Neural progenitor cell (in vitro differentiated cells): ENCODE measurements around the gene IL20RB.

Source experiments
- EZH2 ChIP-seq: fragments of 200-600 bp; sonication (generic); IDR thresholded peaks from 2 replicates; pipeline ENCODE4 v1.6.1; 2017; ENCODE audit warnings: antibody characterized with exemption, mild to moderate bottlenecking, moderate library complexity
- EZH2phosphoT487 ChIP-seq: fragments of 200-600 bp; sonication (generic); IDR thresholded peaks from 2 replicates; pipeline ENCODE4 v1.6.1; 2017; ENCODE audit warnings: antibody characterized with exemption
- TF ChIP-seq, protein P1 (sequence below): fragments of 200-600 bp; sonication (generic); IDR thresholded peaks from 2 replicates; pipeline ENCODE4 v1.5.1; 2017; ENCODE audit warnings: antibody characterized with exemption, mild to moderate bottlenecking

DNA sequence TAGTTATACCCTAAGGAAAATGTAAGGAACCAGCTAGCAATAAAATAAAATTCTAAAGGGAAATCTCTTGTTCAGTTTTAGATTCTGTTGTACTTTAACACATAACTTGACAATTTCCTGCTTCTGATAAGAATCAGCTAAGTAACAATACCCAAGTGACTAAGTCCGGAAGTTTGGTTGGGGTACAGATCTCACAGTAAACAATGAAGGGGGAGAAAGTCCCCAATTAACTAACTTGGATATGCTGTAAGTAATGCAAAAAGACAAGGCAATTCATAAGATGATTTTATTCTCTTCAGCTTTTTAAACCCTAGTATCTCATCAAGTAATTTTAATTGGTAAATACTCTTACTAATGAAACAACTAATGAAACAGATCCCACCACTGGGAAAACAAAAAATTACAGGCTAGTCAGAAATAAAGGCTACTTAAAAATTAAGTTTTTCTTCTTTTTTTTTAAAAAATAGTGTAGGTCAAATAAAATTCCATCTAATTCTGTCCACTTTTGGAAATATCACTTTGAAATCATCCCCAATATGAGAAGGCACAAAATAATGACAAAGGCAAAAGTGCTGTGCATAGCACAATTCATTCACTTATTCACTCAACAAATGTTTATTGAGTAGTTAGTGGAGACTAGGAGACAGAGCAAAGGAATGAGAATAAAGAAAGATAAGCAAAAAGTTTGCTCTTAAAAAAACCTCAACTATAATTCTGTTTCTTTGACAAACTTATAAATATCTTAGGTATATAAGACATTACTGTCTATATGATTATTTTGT, 37.8 kb upstream of the IL20RB start:
- TF ChIP-seq, protein P1, sequence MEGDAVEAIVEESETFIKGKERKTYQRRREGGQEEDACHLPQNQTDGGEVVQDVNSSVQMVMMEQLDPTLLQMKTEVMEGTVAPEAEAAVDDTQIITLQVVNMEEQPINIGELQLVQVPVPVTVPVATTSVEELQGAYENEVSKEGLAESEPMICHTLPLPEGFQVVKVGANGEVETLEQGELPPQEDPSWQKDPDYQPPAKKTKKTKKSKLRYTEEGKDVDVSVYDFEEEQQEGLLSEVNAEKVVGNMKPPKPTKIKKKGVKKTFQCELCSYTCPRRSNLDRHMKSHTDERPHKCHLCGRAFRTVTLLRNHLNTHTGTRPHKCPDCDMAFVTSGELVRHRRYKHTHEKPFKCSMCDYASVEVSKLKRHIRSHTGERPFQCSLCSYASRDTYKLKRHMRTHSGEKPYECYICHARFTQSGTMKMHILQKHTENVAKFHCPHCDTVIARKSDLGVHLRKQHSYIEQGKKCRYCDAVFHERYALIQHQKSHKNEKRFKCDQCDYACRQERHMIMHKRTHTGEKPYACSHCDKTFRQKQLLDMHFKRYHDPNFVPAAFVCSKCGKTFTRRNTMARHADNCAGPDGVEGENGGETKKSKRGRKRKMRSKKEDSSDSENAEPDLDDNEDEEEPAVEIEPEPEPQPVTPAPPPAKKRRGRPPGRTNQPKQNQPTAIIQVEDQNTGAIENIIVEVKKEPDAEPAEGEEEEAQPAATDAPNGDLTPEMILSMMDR = no peak
- TF ChIP-seq EZH2 (no peak), EZH2phosphoT487 (no peak)
